BLaER1 treated with 17β-estradiol and CSF1 and Interleukin-3, amounts not matched to agents 10 nM and 100 nM (cell line): Measurements from ENCODE around the gene COL6A5.
"Not testable (repeated sequence)": the region's sequence is repeated elsewhere in the genome, so short reads cannot be mapped to it uniquely, and the experiment has no call there.

Source experiments
- H3K27ac ChIP-seq, 11 experiments: shearing (Covaris generic); formaldehyde crosslinking; 2 replicates each; pipeline ENCODE4 v1.8.1; 2022
- H3K27me3 ChIP-seq, 11 experiments: shearing (Covaris generic); formaldehyde crosslinking; 2 replicates each; pipeline ENCODE4 v1.8.1; 2022
- H3K36me3 ChIP-seq, 11 experiments: shearing (Covaris generic); formaldehyde crosslinking; 2 replicates each; pipeline ENCODE4 v1.8.1; 2022
- H3K4me1 ChIP-seq, 10 experiments: shearing (Covaris generic); formaldehyde crosslinking; 2 replicates each; pipeline ENCODE4 v1.8.1; 2022
- H3K4me2 ChIP-seq, 11 experiments: shearing (Covaris generic); formaldehyde crosslinking; 2 replicates each; pipeline ENCODE4 v1.8.1; 2022
- H3K4me3 ChIP-seq, 10 experiments: shearing (Covaris generic); formaldehyde crosslinking; 2 replicates each; pipeline ENCODE4 v1.8.1; 2022
- H3K9ac ChIP-seq, 11 experiments: shearing (Covaris generic); formaldehyde crosslinking; 2 replicates each; pipeline ENCODE4 v1.8.1; 2022
- H3K9me3 ChIP-seq, 11 experiments: shearing (Covaris generic); formaldehyde crosslinking; replicated peaks in 1 of 11; 2 replicates each; pipeline ENCODE4 v1.8.1; 2022
- H4K20me1 ChIP-seq, 11 experiments: shearing (Covaris generic); formaldehyde crosslinking; 2 replicates each; pipeline ENCODE4 v1.8.1; 2022
- Cebpa-rat ChIP-seq, 11 experiments: shearing (Covaris generic); IDR thresholded peaks; 2 replicates each; pipeline ENCODE4 v1.8.1; 2022

COL6A5 gene

DNA sequence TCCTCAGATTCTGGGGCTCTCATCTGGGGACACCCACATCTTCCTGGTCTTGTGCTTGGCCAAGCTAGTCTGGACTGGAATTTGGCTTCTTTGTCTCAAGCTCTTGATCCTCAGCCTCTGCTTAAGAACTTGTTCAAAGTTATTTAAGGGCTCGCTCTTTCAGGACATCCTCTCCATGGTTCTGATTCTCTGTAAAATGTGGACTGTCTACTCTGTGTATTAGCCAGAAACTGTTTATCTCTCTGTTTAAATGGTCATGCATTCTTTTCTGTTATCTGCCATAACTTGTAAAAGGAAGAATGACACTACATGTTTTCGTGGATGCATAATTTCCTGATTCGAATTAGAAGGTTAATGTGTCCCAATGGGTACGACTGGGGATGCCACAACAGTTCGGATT is 79.4 kb downstream of the COL6A5 start:
- no peak overlapping the region for H3K9ac ChIP-seq
- H3K36me3 ChIP-seq, result no peaks in the 10 kb centered on the region
- TF ChIP-seq Cebpa-rat (IDR thresholded peaks at IDR 0.05), result no peak
- no peak overlapping the region for H3K27ac ChIP-seq
- no peak overlapping the region for H3K4me2 ChIP-seq
- no peaks in the 10 kb centered on the region for H4K20me1 ChIP-seq
- H3K4me1 ChIP-seq, result no peaks in the 10 kb centered on the region
- no peaks in the 10 kb centered on the region for H3K27me3 ChIP-seq
- no peak overlapping the region for H3K4me3 ChIP-seq
- no peaks in the 10 kb centered on the region for H3K9me3 ChIP-seq

GRCh38 chr3:130425484-130425883 is 80.0 kb downstream of the COL6A5 start:
- Histone ChIP-seq H3K27me3 (no peaks in the 10 kb centered on the region), H3K9ac (no peak overlapping the region), H3K4me1 (no peaks in the 10 kb centered on the region), H3K9me3 (no peaks in the 10 kb centered on the region), H3K27ac (no peak overlapping the region), H4K20me1 (no peaks in the 10 kb centered on the region), H3K4me3 (no peak overlapping the region), H3K36me3 (no peaks in the 10 kb centered on the region), H3K4me2 (no peak overlapping the region)
- TF ChIP-seq Cebpa-rat (IDR thresholded peaks at IDR 0.05), result no peak

DNA sequence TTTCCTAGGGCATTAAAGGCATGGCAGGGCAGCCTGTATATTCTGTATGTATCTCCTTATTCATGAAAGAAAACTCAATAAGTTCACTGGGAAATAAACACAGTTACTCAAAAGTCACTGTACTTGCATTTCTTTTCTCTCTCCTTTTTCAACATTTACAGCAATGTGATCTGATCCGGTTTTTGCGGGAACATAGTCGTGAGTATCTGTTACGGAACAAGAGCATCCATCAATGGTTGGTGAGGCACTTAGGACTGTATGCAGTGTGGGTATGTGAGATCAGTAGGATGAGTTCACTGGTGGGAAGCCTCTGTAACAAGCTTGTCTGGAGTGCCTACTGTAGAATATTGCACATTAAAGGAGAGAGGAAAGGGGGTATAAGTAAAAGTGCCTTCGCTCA is 80.7 kb downstream of the COL6A5 start:
- no peaks in the 10 kb centered on the region for H3K36me3 ChIP-seq
- H3K4me2 ChIP-seq, result no peak overlapping the region
- no peaks in the 10 kb centered on the region for H3K9me3 ChIP-seq
- no peak for TF ChIP-seq Cebpa-rat (IDR thresholded peaks at IDR 0.05)
- no peak overlapping the region for H3K9ac ChIP-seq
- H3K27ac ChIP-seq, result no peak overlapping the region
- no peaks in the 10 kb centered on the region for H4K20me1 ChIP-seq
- no peak overlapping the region for H3K4me3 ChIP-seq
- no peaks in the 10 kb centered on the region for H3K27me3 ChIP-seq
- H3K4me1 ChIP-seq, result no peaks in the 10 kb centered on the region

DNA sequence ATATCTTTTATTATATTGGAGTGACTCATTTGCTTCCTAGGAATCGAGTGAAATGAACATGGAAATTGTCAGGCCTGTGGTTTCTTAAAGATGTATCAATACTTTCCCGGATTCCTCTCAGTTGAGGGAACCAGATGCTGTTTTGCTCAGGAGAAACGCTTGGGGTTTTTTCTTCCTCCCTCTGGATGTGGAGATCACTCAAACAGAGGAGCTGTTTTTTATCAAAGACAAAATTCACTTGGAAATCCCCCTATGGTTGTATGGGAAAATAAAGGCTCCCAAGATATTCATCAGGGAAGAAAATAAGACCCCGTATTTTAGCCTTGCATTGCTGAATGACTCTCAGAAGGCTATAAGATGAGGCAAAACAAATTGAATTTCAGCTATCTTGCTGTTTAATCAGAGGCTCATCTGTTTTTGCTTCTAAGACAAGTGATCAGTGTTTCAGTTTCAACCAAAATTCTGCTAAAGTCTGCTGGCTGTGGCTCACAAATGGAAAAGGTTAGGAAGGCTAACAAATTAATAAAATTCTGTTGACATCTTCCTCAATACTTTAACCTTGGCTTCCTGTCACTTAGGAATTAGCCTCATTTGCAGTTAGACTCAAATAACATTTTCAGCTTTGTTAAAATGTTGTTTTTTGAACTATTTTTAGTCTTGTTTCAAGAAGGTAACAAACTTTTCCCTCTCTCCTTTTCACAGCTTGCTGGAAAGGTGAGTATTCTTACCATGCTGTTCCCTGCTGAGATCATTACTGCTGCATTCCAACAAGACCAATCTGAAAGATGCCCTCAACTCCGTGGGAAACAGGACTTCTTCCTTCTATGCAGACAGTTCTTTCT is 83.6 kb downstream of the COL6A5 start:
- no peak overlapping the region for H3K4me3 ChIP-seq
- H3K4me1 ChIP-seq, result peaks cover 0 to 8% (median 0%) of the 10 kb centered on the region in 10 experiments; a peak in 2 of 20 replicates
- H3K27me3 ChIP-seq, result no peaks in the 10 kb centered on the region
- no peak overlapping the region for H3K9ac ChIP-seq
- 0 out of 22 replicates have a peak, but pooled peaks cover 0 to 3% (median 0%) of the 10 kb centered on the region in 11 experiments for H3K9me3 ChIP-seq
- TF ChIP-seq Cebpa-rat (IDR thresholded peaks at IDR 0.05), result no peak
- H4K20me1 ChIP-seq, result no peaks in the 10 kb centered on the region
- no peak overlapping the region for H3K4me2 ChIP-seq
- H3K27ac ChIP-seq, result no peak overlapping the region
- H3K36me3 ChIP-seq, result no peaks in the 10 kb centered on the region

- H3K4me3 ChIP-seq, result no peak overlapping the region
- H3K27me3 ChIP-seq, result no peaks in the 10 kb centered on the region
- H3K9ac ChIP-seq, result no peak overlapping the region
- H4K20me1 ChIP-seq, result no peaks in the 10 kb centered on the region
- H3K36me3 ChIP-seq, result no peaks in the 10 kb centered on the region
- H3K27ac ChIP-seq, result no peak overlapping the region
- H3K4me2 ChIP-seq, result no peak overlapping the region
- 0 out of 22 replicates have a peak, but pooled peaks cover 0 to 5% (median 0%) of the 10 kb centered on the region in 11 experiments for H3K9me3 ChIP-seq
- no peak for TF ChIP-seq Cebpa-rat (IDR thresholded peaks at IDR 0.05)
- peaks cover 0 to 8% (median 0%) of the 10 kb centered on the region in 10 experiments; a peak in 2 of 20 replicates for H3K4me1 ChIP-seq
Measured at GRCh38 chr3:130429713-130430023, 84.2 kb downstream of the COL6A5 start.

GRCh38 chr3:130430266-130430665 is 84.8 kb downstream of the COL6A5 start:
- no peak for TF ChIP-seq Cebpa-rat (IDR thresholded peaks at IDR 0.05)
- Histone ChIP-seq H3K9me3 (0 out of 22 replicates have a peak, but pooled peaks cover 0 to 5% (median 0%) of the 10 kb centered on the region in 11 experiments), H3K36me3 (no peaks in the 10 kb centered on the region), H3K27me3 (no peaks in the 10 kb centered on the region), H3K4me3 (no peak overlapping the region), H4K20me1 (no peaks in the 10 kb centered on the region), H3K27ac (no peak overlapping the region), H3K4me2 (no peak overlapping the region), H3K4me1 (peaks cover 0 to 8% (median 0%) of the 10 kb centered on the region in 10 experiments; a peak in 2 of 20 replicates), H3K9ac (no peak overlapping the region)

- H3K4me2 ChIP-seq, H3K4me1 ChIP-seq, H3K27ac ChIP-seq, H3K9ac ChIP-seq, H3K4me3 ChIP-seq, H3K9me3 ChIP-seq, H4K20me1 ChIP-seq, H3K36me3 ChIP-seq, H3K27me3 ChIP-seq: not testable (repeated sequence)
Measured at GRCh38 chr3:130432086-130432485, 86.6 kb downstream of the COL6A5 start.

DNA sequence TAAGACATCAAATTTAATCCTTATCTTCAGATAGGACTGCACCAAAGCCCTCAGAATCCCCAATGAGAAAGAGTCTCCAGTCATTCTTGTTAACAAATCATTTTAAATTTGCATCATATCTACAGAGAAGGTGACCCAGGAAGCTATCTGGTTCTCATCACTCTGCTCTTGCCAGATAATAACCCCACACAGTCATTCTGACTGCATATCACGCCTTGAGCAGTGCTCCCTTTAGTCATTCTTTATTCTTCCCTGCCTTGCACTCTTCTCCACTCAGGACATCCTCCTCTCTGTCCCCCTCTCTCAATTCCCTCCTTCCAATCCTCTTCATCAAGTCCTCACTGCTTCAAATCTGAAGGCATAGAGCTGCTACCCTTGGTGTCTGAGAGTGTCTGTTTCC is 87.8 kb downstream of the COL6A5 start:
- peak overlapping the region in 2 of 11 experiments; percentile 13 to 16; a peak in 2 of 22 replicates for H3K4me2 ChIP-seq
- no peak overlapping the region for H3K4me3 ChIP-seq
- H3K9me3 ChIP-seq, result 0 out of 22 replicates have a peak, but pooled peaks cover 0 to 5% (median 0%) of the 10 kb centered on the region in 11 experiments
- no peaks in the 10 kb centered on the region for H4K20me1 ChIP-seq
- no peak overlapping the region for H3K27ac ChIP-seq
- H3K36me3 ChIP-seq, result no peaks in the 10 kb centered on the region
- no peak for TF ChIP-seq Cebpa-rat (IDR thresholded peaks at IDR 0.05)
- peaks cover 0 to 8% (median 0%) of the 10 kb centered on the region in 10 experiments; a peak in 2 of 20 replicates for H3K4me1 ChIP-seq
- no peak overlapping the region for H3K9ac ChIP-seq
- H3K27me3 ChIP-seq, result no peaks in the 10 kb centered on the region

DNA sequence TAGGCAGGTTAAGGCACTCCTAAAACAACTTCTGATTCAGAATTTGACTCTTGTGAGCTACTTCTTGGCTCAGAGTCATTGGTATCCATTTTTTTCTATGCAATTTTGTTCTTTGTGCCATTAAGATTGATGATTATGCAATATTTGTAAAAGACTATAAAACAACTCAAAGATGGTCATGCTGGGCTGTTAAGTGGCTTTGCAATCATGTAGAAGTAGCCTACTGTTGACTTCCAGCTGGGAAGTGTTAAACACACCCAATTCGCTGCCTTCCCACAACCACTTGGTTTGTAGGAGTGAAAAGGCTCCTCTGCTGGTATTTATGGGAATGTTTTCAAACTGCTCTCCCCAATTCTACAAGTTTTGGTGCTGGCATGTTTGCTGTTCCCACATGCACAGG is 96.8 kb downstream of the COL6A5 start:
- TF ChIP-seq Cebpa-rat (IDR thresholded peaks at IDR 0.05), result peak in 1 of 11 experiments; percentile 24; a peak in 1 of 22 replicates
- H3K4me3 ChIP-seq, result no peak overlapping the region
- no peaks in the 10 kb centered on the region for H3K4me1 ChIP-seq
- no peaks in the 10 kb centered on the region for H3K9me3 ChIP-seq
- no peak overlapping the region for H3K27ac ChIP-seq
- no peaks in the 10 kb centered on the region for H3K27me3 ChIP-seq
- no peaks in the 10 kb centered on the region for H4K20me1 ChIP-seq
- no peak overlapping the region for H3K9ac ChIP-seq
- no peaks in the 10 kb centered on the region for H3K36me3 ChIP-seq
- H3K4me2 ChIP-seq, result no peak overlapping the region

- H4K20me1 ChIP-seq, H3K9ac ChIP-seq, H3K4me1 ChIP-seq, H3K36me3 ChIP-seq, H3K27me3 ChIP-seq, H3K4me3 ChIP-seq, H3K4me2 ChIP-seq, H3K27ac ChIP-seq: not testable (repeated sequence)
- H3K9me3 ChIP-seq, result peaks cover 0 to 10% (median 3%) of the 10 kb centered on the region in 11 experiments; a peak in 11 of 22 replicates
Measured at GRCh38 chr3:130446840-130447239, 101.4 kb downstream of the COL6A5 start.

GRCh38 chr3:130448155-130448554 is 102.7 kb downstream of the COL6A5 start:
- H3K9me3 ChIP-seq, result peaks cover 0 to 15% (median 7%) of the 10 kb centered on the region in 11 experiments; a peak in 11 of 22 replicates
- H3K4me3 ChIP-seq, H3K4me2 ChIP-seq, H3K4me1 ChIP-seq, H3K27me3 ChIP-seq, H3K27ac ChIP-seq, H4K20me1 ChIP-seq, H3K36me3 ChIP-seq, H3K9ac ChIP-seq: not testable (repeated sequence)
